Measurements from ENCODE around the gene DYSF.

DYSF gene

DNA sequence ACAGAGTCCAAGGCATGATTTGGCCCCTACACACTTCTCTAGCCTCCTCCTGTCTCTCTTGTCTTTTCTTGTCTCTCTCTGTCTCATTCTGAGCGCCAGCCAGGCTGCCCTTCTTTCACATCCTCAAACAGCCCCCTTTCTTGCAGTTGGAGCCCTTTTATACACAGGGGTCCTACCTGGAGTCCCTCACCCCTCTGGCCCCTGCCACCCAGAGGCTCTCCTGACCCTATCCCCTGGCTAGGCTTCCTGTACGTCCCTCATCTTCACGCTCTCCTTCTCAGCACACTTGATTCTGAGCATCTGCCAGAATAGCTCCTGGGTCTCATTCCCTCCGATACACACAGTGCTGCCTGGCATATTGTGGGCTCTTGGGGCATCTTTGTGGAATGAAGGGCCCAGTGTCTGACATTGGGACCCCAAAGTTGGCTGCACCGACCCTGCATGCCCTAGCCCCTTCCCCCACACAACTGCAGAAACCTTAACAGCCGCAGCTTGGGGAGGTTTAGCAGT, 261.9 kb downstream of the DYSF start:
- DNase-seq: no peak

DNA sequence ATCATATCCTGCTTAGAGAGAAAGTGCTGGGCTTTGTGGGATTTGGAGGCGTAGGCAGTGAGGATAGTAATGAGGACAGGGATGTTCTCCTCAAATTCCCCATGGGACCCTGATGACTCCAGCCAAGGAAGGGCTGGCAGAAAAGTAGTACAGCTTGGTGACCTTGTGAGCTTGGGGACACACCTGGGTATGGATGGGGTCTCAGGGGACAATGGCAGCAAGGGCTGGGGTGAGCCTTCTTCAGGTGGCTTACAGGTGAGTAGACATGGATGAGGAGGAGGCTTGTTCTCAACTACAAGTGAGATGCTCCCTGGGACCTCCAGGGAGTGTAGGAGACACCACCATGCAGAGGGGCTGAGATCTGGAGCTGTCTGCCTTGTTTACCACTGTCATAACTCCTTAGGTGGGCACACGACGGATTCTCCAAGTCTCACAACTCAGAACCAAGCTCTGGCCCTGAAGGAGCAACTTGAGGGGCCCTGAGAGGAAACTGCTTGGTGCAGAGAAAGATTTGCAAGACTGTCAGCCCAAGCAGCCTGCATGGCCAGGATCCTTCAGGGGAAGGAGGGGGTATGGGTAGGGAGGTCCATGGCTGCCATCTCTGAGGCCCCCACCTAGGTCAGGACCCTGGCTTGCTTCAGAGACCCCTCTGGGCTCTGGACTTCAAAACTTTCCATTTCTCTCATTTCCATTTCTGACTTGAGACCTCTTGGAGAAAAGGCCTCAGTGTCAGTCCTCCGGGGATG, 262.8 kb downstream of the DYSF start:
- no peak for DNase-seq

DNA sequence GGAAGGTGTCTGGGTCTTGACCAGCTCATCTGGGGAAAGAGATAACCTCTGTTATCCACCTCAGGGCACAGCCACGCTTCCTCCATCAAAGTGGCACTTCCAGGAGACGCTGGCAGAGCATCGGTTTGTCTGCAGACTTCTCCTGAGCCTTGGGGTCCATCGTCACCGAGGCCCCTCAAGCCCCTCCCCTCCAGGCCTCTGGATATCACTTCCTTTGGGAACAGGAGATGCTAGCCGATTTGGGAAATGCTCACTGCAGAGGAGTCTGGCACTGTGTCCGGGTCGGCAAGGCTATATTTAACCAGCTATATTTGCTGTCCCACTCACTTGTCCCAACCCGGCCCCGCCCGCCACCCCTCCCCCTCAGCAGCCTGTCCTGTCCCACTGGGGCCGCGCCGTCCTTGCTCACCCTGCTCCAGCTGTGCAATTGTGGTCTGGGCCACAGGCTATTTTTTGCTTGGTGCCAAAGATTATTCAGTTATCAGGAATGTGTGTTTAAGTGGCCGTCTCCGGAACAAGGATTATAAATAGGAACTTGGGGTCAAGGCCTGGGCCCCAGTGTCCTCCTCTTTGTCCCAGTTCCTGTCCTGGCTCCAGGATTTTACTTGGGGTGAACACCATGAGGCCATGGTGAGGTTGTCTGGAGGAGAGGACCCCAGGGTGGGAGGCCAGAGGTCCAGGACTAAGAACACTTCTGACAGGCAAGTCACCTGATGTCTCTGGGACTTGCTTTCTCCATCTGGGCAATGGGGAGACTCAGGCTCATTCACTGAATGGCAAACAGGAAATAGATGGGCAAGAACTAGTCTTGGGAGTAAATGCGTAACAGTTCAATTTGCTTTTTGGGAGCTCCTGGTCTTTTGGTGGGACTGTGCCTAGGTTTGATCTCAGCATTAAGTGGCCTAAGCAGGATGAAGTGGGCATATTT, 263.6 kb downstream of the DYSF start:
- DNase-seq: no peak

DNA sequence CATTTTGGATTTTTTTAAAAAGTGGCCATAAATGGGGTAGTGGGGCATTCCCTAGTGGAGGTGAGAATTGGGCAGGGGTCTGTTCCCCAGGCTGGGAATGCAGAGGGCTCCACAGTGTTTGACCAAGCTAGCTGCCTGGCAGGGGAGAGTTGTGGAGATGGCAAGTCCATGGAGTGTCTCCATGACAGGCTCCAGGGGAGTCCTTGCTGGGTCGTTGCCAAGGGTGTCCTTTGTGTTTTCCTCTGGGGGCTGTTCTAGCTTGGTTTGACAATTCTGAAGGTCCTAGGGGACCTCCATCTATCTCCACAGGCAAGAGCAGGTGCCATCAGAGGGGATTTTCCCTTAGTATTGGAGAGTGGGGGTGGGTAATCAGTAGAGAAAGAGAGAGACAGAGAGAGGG, 265.3 kb downstream of the DYSF start:
- DNase-seq: no peak

DNA sequence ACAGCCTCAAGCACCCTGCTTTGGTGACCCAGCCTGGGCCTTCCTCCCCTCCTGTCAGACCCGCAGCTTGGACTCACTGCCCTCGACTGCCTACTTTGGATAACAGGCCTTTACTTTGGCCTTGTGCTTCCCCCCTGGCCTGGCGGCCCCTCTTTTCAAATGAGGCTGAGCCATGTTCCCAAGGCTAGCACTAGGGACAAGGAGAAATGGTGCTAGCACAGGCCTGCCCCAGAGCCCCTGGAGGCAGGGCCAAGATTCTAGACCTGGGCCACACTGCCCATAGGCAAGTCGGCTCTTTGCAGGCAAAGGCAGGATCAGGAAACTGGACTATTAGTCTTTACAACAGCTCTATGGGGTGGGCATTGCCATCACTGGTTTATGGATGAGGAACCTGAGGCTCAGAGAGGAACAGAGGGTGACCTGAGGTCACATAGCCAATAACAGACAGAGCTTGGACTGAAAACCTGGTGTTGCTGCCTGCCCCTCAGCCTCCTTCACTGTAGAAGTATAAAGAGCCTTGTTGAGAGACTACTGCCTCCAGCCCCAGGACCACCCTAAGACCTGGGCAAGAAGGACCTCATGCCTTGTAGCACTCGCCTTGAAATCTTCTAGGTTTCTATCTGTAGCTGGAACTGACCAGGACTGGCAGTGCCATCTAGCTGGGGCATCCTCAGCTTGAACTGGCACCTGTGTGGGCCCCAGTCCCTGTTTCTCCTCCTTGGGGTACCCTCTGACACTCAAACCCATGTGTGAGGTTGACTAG, 266.3 kb downstream of the DYSF start:
- no peak for DNase-seq

DNA sequence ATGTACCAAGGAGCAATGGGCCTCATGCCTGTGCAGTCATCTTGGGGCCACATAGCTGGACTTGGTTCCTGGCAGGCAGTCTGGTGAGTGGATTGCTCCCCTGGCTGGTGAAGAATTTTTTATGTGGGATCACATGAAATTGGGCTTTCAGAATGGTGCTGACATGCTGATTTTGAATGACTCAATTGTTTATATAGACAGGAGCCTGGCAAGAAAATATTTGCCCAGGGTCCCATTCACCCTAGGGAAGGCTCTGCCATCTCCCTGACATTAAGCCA, 266.9 kb downstream of the DYSF start:
- DNase-seq: no peak

DNA sequence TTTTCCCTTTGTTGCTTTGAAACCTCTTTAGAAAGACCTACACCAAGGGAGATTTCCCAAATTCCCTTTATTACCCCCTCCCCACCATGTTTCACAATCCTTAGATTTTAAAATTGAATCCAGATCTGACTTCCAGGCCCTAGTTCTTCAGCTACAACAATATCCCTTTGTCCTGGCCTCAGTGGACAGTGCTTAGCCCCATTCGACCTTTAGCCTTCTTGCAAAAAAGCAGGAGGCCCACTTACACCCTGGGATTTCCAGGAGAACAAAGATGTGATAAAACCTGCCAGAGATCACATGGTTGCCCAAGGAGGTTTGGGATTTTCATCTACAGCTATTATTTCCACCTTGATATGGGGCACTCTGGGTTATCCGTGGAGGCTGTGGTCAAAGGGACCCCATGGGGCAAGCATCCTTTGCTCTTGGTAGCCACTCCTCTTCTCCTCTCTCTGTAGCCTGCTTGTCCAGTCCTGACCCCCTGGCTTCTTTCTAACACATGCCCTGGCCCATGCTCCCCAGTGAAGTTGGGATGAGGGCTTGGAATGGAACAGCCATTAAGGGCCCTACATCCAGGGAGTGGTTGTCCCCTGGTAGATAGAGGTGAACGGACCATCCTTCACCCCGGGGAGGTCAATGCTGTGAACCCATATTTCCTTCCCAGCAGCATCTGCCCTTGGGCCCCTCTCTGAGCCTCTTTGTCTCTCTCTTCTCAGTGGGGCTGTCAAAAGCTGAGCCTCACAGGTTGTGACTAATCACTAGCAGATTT, 267.4 kb downstream of the DYSF start:
- no peak for DNase-seq

DNA sequence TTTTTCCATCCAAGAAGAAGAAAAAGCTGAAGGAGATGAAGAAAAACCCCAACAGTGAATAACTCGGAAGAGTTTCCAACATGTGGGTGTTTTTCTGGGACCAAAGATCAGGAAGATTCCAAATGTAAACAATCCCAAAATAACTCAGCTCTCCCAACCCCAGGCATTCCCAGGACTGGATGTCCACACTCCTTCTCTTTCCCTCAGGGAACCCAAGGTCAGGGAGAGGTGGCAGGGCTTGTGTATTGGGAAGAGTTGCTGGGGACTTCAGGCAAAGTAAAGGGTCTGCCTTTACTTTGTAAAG, 268.0 kb downstream of the DYSF start:
- DNase-seq: no peak

DNA sequence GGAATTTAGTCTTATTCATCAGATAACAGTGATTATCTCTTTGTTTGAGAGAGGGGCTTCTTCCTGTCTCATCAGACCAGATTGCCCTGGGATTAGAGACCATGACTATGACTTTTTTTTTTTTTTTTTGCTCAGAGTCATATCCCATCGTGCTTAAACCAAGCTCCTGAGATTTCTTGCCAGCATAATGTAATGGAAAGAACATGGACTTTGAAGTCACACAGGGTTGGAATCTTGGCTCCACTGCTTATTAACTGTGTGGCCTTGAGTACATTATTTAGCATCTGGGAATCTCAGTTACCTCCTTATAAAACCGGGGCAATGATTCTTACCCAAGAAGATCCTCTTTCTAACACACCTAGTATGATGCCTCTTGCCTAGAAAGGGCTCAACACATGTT, 268.3 kb downstream of the DYSF start:
- no peak for DNase-seq

DNA sequence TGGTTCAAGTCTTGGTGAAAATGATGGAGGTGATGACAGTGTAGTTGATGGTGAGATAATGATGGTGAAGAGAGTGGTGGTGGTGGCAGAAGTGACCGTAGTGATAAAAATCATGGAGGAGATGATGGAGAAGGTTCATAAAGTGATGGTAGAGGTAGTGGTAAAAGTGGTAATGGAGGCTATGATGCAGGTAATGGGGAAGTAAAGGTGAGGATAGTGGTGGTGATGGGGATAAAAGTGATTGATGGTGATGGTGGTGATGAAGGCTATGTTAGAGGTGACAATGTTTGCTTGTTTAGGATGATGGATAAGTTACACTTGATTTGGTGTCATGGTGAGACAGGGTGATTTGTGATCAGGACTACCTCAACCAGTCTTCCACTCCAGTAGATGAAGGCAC, 268.9 kb downstream of the DYSF start:
- no peak for DNase-seq

DNA sequence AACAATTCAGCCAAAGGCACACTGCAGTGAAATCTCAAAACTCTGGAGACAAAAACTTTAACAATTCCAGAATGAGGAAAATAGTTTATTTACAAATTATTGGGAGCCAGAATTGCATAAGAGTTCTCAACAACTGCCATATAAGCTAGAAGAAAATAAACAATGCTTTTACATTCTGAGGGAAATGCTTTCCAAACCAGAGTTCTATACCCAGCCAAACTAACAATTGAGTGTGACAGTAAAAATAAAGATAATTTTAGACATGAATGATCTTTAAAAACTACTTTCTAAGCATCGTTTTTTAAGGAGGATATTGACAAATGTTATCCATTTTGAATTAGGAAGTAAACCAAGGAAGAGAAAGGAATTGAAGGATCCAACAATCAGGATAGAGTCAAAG, 271.4 kb downstream of the DYSF start:
- no peak for DNase-seq

DNA sequence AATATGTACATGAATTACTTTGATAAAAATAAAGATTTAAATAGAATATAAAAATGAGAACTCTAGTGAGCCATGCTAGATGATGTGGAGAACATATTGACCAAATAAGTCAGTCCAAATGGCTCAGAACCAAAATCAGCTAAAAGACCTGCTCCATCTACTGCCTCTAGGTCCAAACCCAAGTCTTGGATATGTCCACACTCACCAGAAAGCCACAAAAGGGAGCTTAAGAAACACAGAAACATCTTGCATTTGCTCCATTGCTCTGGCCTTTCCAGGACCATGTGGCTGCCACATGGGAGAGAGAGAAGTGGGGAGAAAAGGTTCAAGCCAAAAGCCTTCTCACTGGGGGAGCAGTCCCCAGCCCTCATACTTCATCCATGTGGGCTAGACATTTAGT, 272.5 kb downstream of the DYSF start:
- DNase-seq: no peak

DNA sequence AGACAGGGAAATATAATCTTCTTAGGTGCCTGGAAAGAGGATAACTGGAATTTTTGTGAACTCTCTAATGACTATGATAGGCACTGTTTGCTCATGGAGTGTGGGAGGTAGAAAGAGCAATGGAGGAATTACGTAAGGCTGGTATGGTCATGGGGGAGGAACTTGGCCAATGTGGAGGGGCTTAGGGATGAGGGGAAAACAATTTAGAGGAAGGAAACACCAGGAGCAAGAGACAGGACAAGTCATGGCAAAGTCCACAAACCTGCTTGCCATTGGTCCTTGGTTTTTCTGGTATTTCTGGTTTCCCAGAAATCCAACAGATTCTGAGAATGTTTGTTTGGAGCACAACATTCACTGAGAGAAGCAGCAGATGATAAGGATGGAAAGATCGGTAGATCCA, 274.2 kb downstream of the DYSF start:
- no peak for DNase-seq

DNA sequence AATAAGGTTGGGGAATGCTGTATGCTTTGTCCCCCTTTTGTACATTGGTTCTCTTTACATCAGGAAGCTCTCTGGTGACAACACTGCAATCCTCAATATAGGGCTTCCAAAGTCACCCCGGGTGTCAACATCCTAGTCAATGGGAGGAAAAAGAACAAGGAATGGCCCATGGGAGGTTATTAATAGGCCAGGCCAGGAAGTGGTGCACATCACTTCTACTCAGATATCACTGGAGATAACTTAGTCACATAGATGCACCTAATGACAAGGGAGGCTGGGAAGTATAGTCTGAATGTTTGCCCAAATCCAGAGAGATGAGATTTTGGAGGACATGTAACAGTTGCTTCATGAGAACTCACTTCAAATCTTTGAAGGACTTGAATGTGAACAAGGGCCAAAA, 274.7 kb downstream of the DYSF start:
- DNase-seq: no peak

DNA sequence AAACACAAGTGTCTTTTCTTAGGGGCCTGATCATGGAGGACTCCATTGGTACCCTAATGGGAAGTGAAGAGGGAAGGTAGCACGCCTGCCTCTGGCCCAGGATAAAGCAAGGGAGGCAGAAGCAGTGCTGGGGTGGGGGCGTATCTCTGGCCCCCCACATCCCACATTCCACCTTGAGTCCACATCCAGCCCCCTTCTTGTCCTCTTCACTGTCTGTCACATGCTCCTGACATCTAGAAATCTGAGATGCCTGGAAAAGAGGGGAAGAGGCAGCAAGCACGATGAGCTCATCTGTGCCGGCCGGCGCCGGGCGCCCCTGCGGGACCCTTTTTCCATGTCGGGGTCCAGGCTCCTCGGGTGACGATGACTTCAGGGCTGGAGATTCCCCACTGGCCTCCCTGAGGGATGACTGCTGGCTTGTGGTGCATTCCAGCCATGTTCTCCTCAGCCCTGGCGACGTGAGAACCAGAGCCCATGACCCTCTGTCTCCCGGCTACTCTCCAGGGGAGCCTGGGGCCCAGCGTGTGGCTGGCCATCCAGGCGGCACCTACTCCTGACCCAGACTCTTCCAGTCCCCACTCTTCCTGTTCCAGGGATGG, 277.5 kb downstream of the DYSF start:
- DNase-seq: no peak

DNA sequence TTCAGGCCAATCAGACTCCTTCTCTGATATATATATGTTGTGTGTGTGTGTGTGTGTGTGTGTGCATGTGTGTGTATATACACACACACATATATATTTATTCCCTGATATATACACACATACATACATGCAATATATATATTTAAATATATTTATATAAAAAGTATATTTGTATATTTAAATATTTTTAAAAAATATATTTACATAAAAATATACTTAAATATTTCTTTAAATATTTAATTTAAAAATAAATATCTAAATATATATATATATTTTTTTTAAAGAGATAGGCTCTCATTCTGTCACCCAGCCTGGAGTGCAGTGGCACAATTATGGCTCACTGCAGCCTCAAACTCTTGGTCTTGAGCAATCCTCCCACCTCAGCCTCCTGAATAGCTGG, 281.3 kb downstream of the DYSF start:
- no peak for DNase-seq

DNA sequence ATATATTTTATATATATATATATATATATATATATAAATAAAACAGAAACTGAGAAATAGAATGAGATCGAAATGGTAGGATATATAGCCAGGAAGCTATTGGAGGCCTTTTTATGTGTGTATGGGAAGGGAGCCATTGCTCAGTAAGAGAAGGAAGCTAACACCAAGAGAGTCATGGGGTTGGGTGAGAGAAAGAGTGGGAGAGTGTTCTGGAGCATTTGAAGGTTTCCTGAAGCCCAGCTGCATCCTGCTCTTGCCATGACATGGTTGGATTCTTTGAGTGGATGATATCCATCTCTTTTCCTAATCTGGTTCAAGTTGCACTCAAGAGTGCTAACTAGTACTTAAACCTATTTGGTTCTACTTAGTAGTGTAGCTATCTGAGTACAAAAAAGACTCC, 282.3 kb downstream of the DYSF start:
- no peak for DNase-seq

Measured in NCI-H526 treated with DMSO at 0.1 percent for 48 hours (cell line).